ENCODE measurements around the gene NCBP3. TPM values are rescaled to one million over a fixed set of nuclear protein-coding genes. Genes with fewer than 3 reads are reported as not detected.
"Not testable (repeated sequence)": the region's sequence is repeated elsewhere in the genome, so short reads cannot be mapped to it uniquely, and the experiment has no call there.

The NCBP3 gene
- total RNA-seq, 2 donors from 2014 or later = 23.4 to 34.2 TPM

DNA sequence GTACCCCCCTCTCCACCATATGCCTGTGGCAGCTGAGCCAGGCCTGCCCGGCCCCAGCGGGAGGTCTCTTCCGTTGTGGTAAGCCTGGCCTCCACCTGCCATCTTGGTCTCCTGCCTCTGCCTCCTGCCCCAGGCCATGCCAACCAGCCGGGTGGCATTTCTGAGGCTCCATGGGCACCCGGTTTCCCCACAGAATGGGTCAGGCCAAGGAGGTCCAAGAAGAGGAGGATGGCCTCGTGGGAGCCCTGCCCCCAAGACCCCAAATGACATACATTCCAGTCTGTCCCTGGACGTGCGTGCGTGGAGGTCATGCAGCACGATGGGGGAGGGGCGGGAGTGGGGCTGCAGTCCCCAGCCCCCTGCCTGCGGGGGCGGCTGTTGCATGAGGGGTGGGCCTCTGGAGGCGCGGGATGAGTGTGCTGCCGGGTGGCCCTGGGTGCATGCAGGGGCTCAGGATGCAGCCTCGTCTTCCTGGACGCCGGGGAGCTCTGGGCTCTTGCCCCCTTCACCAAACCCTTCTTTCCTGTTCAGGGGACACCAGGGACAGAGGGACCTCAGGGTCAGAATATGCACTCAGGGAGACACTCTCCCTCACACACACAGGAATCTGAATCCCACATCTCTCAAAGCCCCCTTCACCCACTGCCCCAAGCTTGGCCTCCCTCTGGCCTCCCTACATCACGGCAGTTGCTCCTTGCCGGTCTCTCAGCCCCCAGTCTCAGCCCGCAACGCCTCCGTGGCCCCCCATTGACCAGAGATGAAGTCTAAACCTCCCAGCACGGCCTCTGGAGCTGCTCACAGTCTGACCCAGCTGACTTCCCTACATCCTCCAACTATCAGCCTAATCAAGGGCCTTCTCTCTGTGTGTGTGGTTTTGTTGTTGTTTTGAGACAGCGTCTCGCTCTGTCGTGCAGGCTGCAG lies 16.0 kb upstream of the NCBP3 start:
- ATAC-seq = no peak
- H3K4me3 ChIP-seq = no peak overlapping the region
- H3K36me3 ChIP-seq (replicated peaks in 1 of 2; ENCODE audit: insufficient read depth in 1 of 2, low read depth in 2 of 2) = peaks cover 0 to 2% of the 10 kb centered on the region in 2 donors
- H3K27me3 ChIP-seq = no peaks in the 10 kb centered on the region
- H3K27ac ChIP-seq = no peak overlapping the region
- H3K4me1 ChIP-seq = peaks cover 10% of the 10 kb centered on the region
- no peaks in the 10 kb centered on the region for H3K9me3 ChIP-seq
- intact Hi-C loops (cut with DNase I) = no loop called here
- WGBS, 2 donors = 85 to 89% methylated on average over 17 to 26 of the region's 28 CpGs
- no peak for DNase-seq
- TF ChIP-seq POLR2A (IDR thresholded peaks at IDR 0.05) (no peak), CTCF (IDR thresholded peaks at IDR 0.05) (no peak)

GRCh38 chr17:3860939-3861700 lies 15.1 kb upstream of the NCBP3 start:
- no peak for TF ChIP-seq POLR2A (IDR thresholded peaks at IDR 0.05)
- TF ChIP-seq CTCF (IDR thresholded peaks at IDR 0.05) = no peak
- no peaks in the 10 kb centered on the region for H3K27me3 ChIP-seq
- H3K4me3 ChIP-seq = no peak overlapping the region
- peaks cover 10% of the 10 kb centered on the region for H3K4me1 ChIP-seq
- no peaks in the 10 kb centered on the region for H3K9me3 ChIP-seq
- no peak for DNase-seq
- intact Hi-C loops (cut with DNase I) = no loop called here
- no peak overlapping the region for H3K27ac ChIP-seq
- ATAC-seq = no peak
- WGBS, 2 donors = 88 to 92% methylated on average over 7 to 30 of the region's 30 CpGs
- peaks cover 0 to 2% of the 10 kb centered on the region in 2 donors for H3K36me3 ChIP-seq (replicated peaks in 1 of 2; ENCODE audit: insufficient read depth in 1 of 2, low read depth in 2 of 2)

DNA sequence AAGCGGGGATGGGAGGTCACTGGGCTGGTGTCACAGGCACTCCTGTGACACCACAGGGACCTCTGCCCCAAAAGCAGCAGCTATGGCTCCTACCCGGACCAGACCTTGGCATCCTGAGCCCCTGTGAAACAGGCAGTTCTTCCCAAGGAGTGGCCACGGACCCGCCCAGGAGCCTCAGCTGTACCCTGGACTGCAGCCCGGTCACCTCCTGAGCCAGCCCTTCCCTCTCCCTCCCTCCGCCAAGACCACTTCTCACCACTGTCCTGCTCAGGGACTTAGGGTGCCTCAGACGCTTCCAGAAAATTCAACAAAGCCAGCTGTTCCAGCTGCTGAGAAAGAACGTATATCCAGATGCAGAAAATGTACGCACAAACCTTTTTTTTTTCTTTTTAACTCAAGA lies 13.9 kb upstream of the NCBP3 start:
- no peak overlapping the region for H3K4me3 ChIP-seq
- 89 to 94% methylated on average over 8 to 9 of the region's 9 CpGs for WGBS, 2 donors
- peaks cover 10% of the 10 kb centered on the region for H3K4me1 ChIP-seq
- H3K27ac ChIP-seq = no peak overlapping the region
- DNase-seq (no peak), ATAC-seq (no peak)
- H3K9me3 ChIP-seq = no peaks in the 10 kb centered on the region
- intact Hi-C loops (cut with DNase I) = no loop called here
- no peak for TF ChIP-seq POLR2A (IDR thresholded peaks at IDR 0.05)
- TF ChIP-seq CTCF (IDR thresholded peaks at IDR 0.05) = no peak
- no peaks in the 10 kb centered on the region for H3K27me3 ChIP-seq
- peaks cover 0 to 2% of the 10 kb centered on the region in 2 donors for H3K36me3 ChIP-seq (replicated peaks in 1 of 2; ENCODE audit: insufficient read depth in 1 of 2, low read depth in 2 of 2)

DNA sequence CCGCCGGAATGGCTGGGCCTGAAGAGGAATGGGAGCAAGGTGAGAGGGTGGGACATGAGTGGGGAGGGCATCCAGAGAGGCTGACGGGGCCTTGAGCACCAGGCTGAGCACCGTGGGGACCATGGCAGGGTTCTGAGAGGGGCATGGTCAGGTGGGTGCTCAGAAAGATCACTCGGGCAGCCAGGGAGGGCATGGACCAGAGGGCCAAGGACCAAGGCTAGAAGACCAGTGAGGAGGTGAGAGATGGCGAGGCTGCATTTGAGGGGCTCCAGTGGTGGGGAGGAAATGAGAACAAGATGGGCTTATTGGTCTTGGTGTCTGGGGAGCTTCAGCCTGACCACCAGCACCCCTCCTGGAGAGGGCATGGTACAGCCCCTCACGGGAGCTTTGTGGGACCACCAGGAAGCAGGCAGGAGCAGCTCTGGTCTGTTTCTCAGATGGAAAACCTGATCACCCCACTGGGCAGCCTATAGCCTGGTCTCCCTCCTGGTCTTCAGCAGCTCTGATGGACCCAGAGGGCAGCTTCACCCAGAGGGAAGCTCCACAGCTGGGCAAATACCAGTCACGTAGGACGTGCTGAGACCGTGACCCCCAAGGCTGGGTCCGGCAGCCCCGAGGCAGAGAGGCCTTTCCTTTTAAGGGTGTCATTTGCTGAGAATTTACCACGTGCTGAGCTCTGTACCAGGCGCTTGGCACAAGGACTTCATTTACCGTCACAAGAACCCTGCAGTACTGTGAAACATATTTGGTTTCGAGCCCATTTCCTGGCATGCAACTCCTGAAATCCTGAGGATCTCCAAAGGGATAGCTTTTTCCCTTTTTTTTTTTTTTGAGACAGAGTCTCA lies 11.4 kb upstream of the NCBP3 start:
- 56 to 61% methylated on average over 11 to 16 of the region's 16 CpGs for WGBS, 2 donors
- Histone ChIP-seq H3K36me3 (replicated peaks in 1 of 2; ENCODE audit: insufficient read depth in 1 of 2, low read depth in 2 of 2) (peaks cover 0 to 2% of the 10 kb centered on the region in 2 donors), H3K9me3 (no peaks in the 10 kb centered on the region), H3K27ac (no peak overlapping the region), H3K27me3 (no peaks in the 10 kb centered on the region), H3K4me1 (peaks cover 10% of the 10 kb centered on the region), H3K4me3 (no peak overlapping the region)
- intact Hi-C loops (cut with DNase I) = no loop called here
- peak in 3 of 4 donors; percentile 55 to 65 (median 56) for DNase-seq
- peak; percentile 55 for ATAC-seq
- TF ChIP-seq CTCF (IDR thresholded peaks at IDR 0.05) = no peak
- no peak for TF ChIP-seq POLR2A (IDR thresholded peaks at IDR 0.05)

DNA sequence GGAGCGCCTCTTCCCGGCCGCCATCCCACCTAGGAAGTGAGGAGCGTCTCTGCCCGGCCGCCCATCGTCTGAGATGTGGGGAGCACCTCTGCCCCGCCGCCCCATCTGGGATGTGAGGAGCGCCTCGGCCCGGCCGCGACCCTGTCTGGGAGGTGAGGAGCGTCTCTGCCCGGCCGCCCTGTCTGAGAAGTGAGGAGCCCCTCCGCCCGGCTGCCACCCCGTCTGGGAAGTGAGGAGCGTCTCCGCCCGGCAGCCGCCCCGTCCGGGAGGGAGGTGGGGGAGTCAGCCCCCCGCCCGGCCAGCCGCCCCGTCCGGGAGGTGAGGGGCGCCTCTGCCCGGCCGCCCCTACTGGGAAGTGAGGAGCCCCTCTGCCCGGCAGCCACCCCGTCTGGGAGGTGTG lies 8.2 kb upstream of the NCBP3 start:
- H3K27me3 ChIP-seq; H3K27ac ChIP-seq; H3K9me3 ChIP-seq; H3K4me3 ChIP-seq; intact Hi-C loops (cut with DNase I); ATAC-seq; H3K36me3 ChIP-seq (replicated peaks in 1 of 2; ENCODE audit: insufficient read depth in 1 of 2, low read depth in 2 of 2); DNase-seq: not testable (repeated sequence)
- no CpG with 5 or more reads among the region's 36 CpGs for WGBS, 2 donors
- H3K4me1 ChIP-seq = peaks cover 10% of the 10 kb centered on the region

Data from body of pancreas (tissue), 4 donors.